Kidney (tissue), 14 donors: Measurements from ENCODE around the gene TTLL11. TPM values are rescaled to one million over a fixed set of nuclear protein-coding genes. Genes with fewer than 3 reads are reported as not detected.

Experiments used
- DNase-seq, 5 donors: peaks; one replicate each; pipeline ENCODE4 v3.0.0-alpha.2; 2013 to 2020
- FAIRE-seq: peaks from 2 replicates; lab custom pipeline; 2012; peaks lifted over from hg19 to GRCh38; lab: Jason Lieb, UNC
- H3K27ac ChIP-seq, 2 donors: one replicate each; pipeline ENCODE4 v1.7.0; 2013; ENCODE audit warnings: low read depth in 2 of 2, low read length in 2 of 2, inconsistent platforms in 1 of 2
- H3K27me3 ChIP-seq: one replicate; pipeline ENCODE4 v1.7.1; 2013; ENCODE audit warnings: low read length, inconsistent platforms; ENCODE audit not compliant: control insufficient read depth, insufficient read depth
- H3K36me3 ChIP-seq, 3 donors: one replicate each; pipeline versions ENCODE4 v1.7.0 to v1.7.1; 2013; ENCODE audit warnings: low read length in 3 of 3, control low read depth in 1 of 3, inconsistent platforms in 1 of 3; ENCODE audit not compliant: insufficient read depth in 3 of 3, control insufficient read depth in 2 of 3
- H3K4me1 ChIP-seq, 3 donors: one replicate each; pipeline versions ENCODE4 v1.7.0 to v1.7.1; 2013; ENCODE audit warnings: low read length in 3 of 3, inconsistent platforms in 1 of 3, low read depth in 1 of 3; ENCODE audit not compliant: control insufficient read depth in 2 of 3, insufficient read depth in 2 of 3
- H3K4me3 ChIP-seq, 3 donors: one replicate each; pipeline versions ENCODE4 v1.7.0 to v1.8.1; 2013; ENCODE audit warnings: low read length in 3 of 3, control low read depth in 1 of 3, inconsistent platforms in 1 of 3
- H3K9ac ChIP-seq, 3 donors: one replicate each; pipeline versions ENCODE4 v1.7.0 to v1.7.1; 2013; ENCODE audit warnings: low read length in 3 of 3, control low read depth in 1 of 3, inconsistent platforms in 1 of 3
- H3K9me3 ChIP-seq, 3 donors: one replicate each; pipeline versions ENCODE4 v1.7.0 to v1.7.1; 2013; ENCODE audit warnings: low read length in 3 of 3, control low read depth in 1 of 3, inconsistent platforms in 1 of 3; ENCODE audit not compliant: control insufficient read depth in 2 of 3, insufficient read depth in 1 of 3
- intact Hi-C: fragments of 100-400 bp; cut with DNase I; formaldehyde crosslinking; loops from one replicate; pipeline ENCODE4 v1.11.1; 2022
- polyA plus RNA-seq: library from polyadenylated mRNA; stranded (reverse); fragments of 350-450 nt; fragmentation: Illumina TruSeq; extraction: RNeasy Lipid Tissue Mini Kit (QIAGEN cat#74804); gene quantifications from one replicate; pipeline ENCODE4 v1.2.3, GENCODE V29; 2014; ENCODE audit warnings: low read depth, low replicate concordance; ENCODE audit not compliant: insufficient read depth
- total RNA-seq: library from RNA; stranded (reverse); fragmentation: NEBNext Ultra II Directional; extraction: Animal tissue kit (Norgen Biotek cat#: 25700); gene quantifications from one replicate; pipeline ENCODE4 v1.2.1, GENCODE V29; 2021
- TF ChIP-seq, protein P1 (sequence below): IDR thresholded peaks from 3 replicates; pipeline ENCODE4 v1.5.1; 2012; ENCODE audit warnings: mild to moderate bottlenecking, moderate library complexity, borderline replicate concordance; ENCODE audit not compliant: insufficient read depth; ENCODE audit errors: extremely low read depth
- donor health status: control.
- donor health status: control.
- donor health status: control.
- donor health status: control.
- donor health status: control.
- donor health status: DM: yes; HTN: yes; CAD: no.
- donor health status: Normal renal cell carcinoma (clear cell type).

The TTLL11 gene
- total and polyA plus RNA-seq, 2 donors from 2014 or later = 2.3 to 10.0 TPM

GRCh38 chr9:122032346-122032745 lies 60.8 kb downstream of the TTLL11 start:
- DNase-seq = peak in 2 of 5 donors; percentile 22 to 39

GRCh38 chr9:122031776-122032175 lies 61.3 kb downstream of the TTLL11 start:
- Histone ChIP-seq H3K9ac (no peak overlapping the region), H3K4me3 (no peak overlapping the region), H3K4me1 (peaks cover 0 to 6% (median 0%) of the 10 kb centered on the region in 3 donors), H3K9me3 (no peaks in the 10 kb centered on the region), H3K27ac (no peak overlapping the region), H3K27me3 (no peaks in the 10 kb centered on the region), H3K36me3 (no peaks in the 10 kb centered on the region)
- FAIRE-seq (no peak), DNase-seq (peak in 2 of 5 donors; percentile 19 to 32)
- TF ChIP-seq, protein P1, sequence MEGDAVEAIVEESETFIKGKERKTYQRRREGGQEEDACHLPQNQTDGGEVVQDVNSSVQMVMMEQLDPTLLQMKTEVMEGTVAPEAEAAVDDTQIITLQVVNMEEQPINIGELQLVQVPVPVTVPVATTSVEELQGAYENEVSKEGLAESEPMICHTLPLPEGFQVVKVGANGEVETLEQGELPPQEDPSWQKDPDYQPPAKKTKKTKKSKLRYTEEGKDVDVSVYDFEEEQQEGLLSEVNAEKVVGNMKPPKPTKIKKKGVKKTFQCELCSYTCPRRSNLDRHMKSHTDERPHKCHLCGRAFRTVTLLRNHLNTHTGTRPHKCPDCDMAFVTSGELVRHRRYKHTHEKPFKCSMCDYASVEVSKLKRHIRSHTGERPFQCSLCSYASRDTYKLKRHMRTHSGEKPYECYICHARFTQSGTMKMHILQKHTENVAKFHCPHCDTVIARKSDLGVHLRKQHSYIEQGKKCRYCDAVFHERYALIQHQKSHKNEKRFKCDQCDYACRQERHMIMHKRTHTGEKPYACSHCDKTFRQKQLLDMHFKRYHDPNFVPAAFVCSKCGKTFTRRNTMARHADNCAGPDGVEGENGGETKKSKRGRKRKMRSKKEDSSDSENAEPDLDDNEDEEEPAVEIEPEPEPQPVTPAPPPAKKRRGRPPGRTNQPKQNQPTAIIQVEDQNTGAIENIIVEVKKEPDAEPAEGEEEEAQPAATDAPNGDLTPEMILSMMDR = no peak
- intact Hi-C loops = no loop called here

More at GRCh38 chr9:122032346-122032745, 60.8 kb downstream of the TTLL11 start:
- no peaks in the 10 kb centered on the region for H3K27me3 ChIP-seq
- H3K9me3 ChIP-seq = no peaks in the 10 kb centered on the region
- intact Hi-C loops = no loop called here
- H3K27ac ChIP-seq = no peak overlapping the region
- H3K9ac ChIP-seq = no peak overlapping the region
- peaks cover 0 to 6% (median 0%) of the 10 kb centered on the region in 3 donors for H3K4me1 ChIP-seq
- H3K4me3 ChIP-seq = no peak overlapping the region
- TF ChIP-seq, protein P1 = no peak
- no peaks in the 10 kb centered on the region for H3K36me3 ChIP-seq
- FAIRE-seq = no peak

- DNase-seq (no peak), FAIRE-seq (no peak)
- TF ChIP-seq, protein P1 = no peak
- Histone ChIP-seq H3K9me3 (no peaks in the 10 kb centered on the region), H3K4me1 (peaks cover 0 to 6% (median 0%) of the 10 kb centered on the region in 3 donors), H3K27ac (no peak overlapping the region), H3K36me3 (no peaks in the 10 kb centered on the region), H3K9ac (no peak overlapping the region), H3K4me3 (no peak overlapping the region), H3K27me3 (no peaks in the 10 kb centered on the region)
- intact Hi-C loops = no loop called here
These were observed 62.0 kb downstream of the TTLL11 start for GRCh38 chr9:122031157-122031556.

GRCh38 chr9:122030357-122030756 lies 62.8 kb downstream of the TTLL11 start:
- no peaks in the 10 kb centered on the region for H3K9me3 ChIP-seq
- intact Hi-C loops = no loop called here
- no peak overlapping the region for H3K9ac ChIP-seq
- no peaks in the 10 kb centered on the region for H3K27me3 ChIP-seq
- TF ChIP-seq, protein P1 = no peak
- H3K36me3 ChIP-seq = no peaks in the 10 kb centered on the region
- peaks cover 0 to 6% (median 0%) of the 10 kb centered on the region in 3 donors for H3K4me1 ChIP-seq
- DNase-seq (no peak), FAIRE-seq (no peak)
- no peak overlapping the region for H3K4me3 ChIP-seq
- no peak overlapping the region for H3K27ac ChIP-seq
